Common myeloid progenitor, CD34-positive (primary cell): ENCODE results near the gene CAMK2N1.
A peak's percentile ranks its signal among the peaks of the same experiment; 100 is the strongest.
"Not testable (repeated sequence)": the region's sequence is repeated elsewhere in the genome, so short reads cannot be mapped to it uniquely, and the experiment has no call there.

Experiments
- CTCF ChIA-PET: fragments of 350-600 bp; sonication (Branson Sonifier 250); formaldehyde crosslinking; loops from one replicate; lab custom pipeline; 2021; ENCODE audit warnings: antibody characterized with exemption; lab: Charles Lee
- POLR2A ChIA-PET: fragments of 350-600 bp; sonication (Branson Sonifier 250); formaldehyde crosslinking; loops from one replicate; lab custom pipeline; 2021; ENCODE audit warnings: antibody characterized with exemption; lab: Charles Lee
- DNase-seq, 3 donors: peaks; one replicate each; pipeline versions ENCODE4 v3.0.0 to v3.0.0-alpha.2; 2013
- H3K27ac ChIP-seq, 2 experiments: 1 replicate in 1 of 2; 2 replicates in 1 of 2; pipeline ENCODE4 v1.7.0; 2013; ENCODE audit warnings: inconsistent platforms in 2 of 2, low read length in 2 of 2, mild to moderate bottlenecking in 2 of 2, low read depth in 1 of 2, moderate library complexity in 1 of 2; ENCODE audit not compliant: severe bottlenecking in 2 of 2, insufficient read depth in 1 of 2, poor library complexity in 1 of 2
- H3K27me3 ChIP-seq, 5 experiments: replicated peaks in 2 of 5; 1 replicate in 3 of 5; 2 replicates in 2 of 5; pipeline versions ENCODE4 v1.6.1 to v1.7.0; 2013; ENCODE audit warnings: low read length in 4 of 5, mild to moderate bottlenecking in 2 of 5, moderate library complexity in 2 of 5, inconsistent platforms in 1 of 5; ENCODE audit not compliant: insufficient read depth in 5 of 5, control insufficient read depth in 4 of 5
- H3K36me3 ChIP-seq, 4 experiments: 1 replicate in 2 of 4; 2 replicates in 2 of 4; pipeline versions ENCODE4 v1.6.1 to v1.7.0; 2013; ENCODE audit warnings: low read length in 3 of 4, control low read depth in 1 of 4, mild to moderate bottlenecking in 1 of 4; ENCODE audit not compliant: control insufficient read depth in 4 of 4, insufficient read depth in 4 of 4
- H3K4me1 ChIP-seq, 4 experiments: 1 replicate in 3 of 4; 2 replicates in 1 of 4; pipeline versions ENCODE4 v1.6.1 to v1.7.1; 2013; ENCODE audit warnings: low read length in 3 of 4, mild to moderate bottlenecking in 3 of 4, control low read depth in 1 of 4, inconsistent platforms in 1 of 4, moderate library complexity in 1 of 4; ENCODE audit not compliant: control insufficient read depth in 4 of 4, insufficient read depth in 4 of 4; ENCODE audit errors: control extremely low read depth in 1 of 4
- H3K4me3 ChIP-seq, 7 experiments: 1 replicate in 4 of 7; 2 replicates in 3 of 7; pipeline versions ENCODE4 v1.5.1 to v1.7.0; 2013; ENCODE audit warnings: mild to moderate bottlenecking in 7 of 7, low read length in 6 of 7, moderate library complexity in 6 of 7, inconsistent platforms in 2 of 7, low read depth in 2 of 7, control low read depth in 1 of 7; ENCODE audit not compliant: insufficient read depth in 4 of 7, control insufficient read depth in 1 of 7; ENCODE audit errors: extremely low read depth in 1 of 7
- H3K9me3 ChIP-seq, 5 experiments: 1 replicate in 4 of 5; 2 replicates in 1 of 5; pipeline versions ENCODE4 v1.6.1 to v1.7.1; 2013; ENCODE audit warnings: low read length in 4 of 5, mild to moderate bottlenecking in 2 of 5, inconsistent platforms in 1 of 5, low read depth in 1 of 5, moderate library complexity in 1 of 5; ENCODE audit not compliant: control insufficient read depth in 4 of 5, insufficient read depth in 2 of 5; ENCODE audit errors: control extremely low read depth in 1 of 5
- WGBS: methylation state at CpG from one replicate; pipeline ENCODE4 v1.1.5; 2013; ENCODE audit not compliant: insufficient coverage; 5-methylcytosine and 5-hydroxymethylcytosine counted together

CAMK2N1 gene

GRCh38 chr1:20526267-20526666 lies 40.3 kb upstream of the CAMK2N1 start:
- Histone ChIP-seq H3K4me1 (peaks cover 0 to 15% (median 4%) of the 10 kb centered on the region in 4 experiments), H3K9me3 (no peaks in the 10 kb centered on the region), H3K4me3 (no peak overlapping the region), H3K36me3 (no peaks in the 10 kb centered on the region), H3K27me3 (peaks cover 0 to 18% (median 0%) of the 10 kb centered on the region in 5 experiments), H3K27ac (no peak overlapping the region)
- POLR2A ChIA-PET = no interaction called here
- WGBS = 100% methylated on average over 6 of the region's 6 CpGs
- CTCF ChIA-PET = interaction anchor here (1.4 to 2.3 kb wide), 4 partner anchors 9 to 115 kb away, joined by 3 to 10 read pairs (median 6); partner anchors contain the start of gene PINK1
- DNase-seq = no peak

GRCh38 chr1:20521960-20522861 lies 36.2 kb upstream of the CAMK2N1 start:
- H3K36me3 ChIP-seq = no peaks in the 10 kb centered on the region
- H3K27me3 ChIP-seq = peaks cover 0 to 9% (median 3%) of the 10 kb centered on the region in 5 experiments
- H3K4me3 ChIP-seq = no peak overlapping the region
- no peaks in the 10 kb centered on the region for H3K4me1 ChIP-seq
- CTCF ChIA-PET = interaction anchor here (0.8 to 3.2 kb wide), 10 partner anchors 8 to 123 kb away, joined by 3 to 33 read pairs (median 4); partner anchors contain the start of gene PINK1
- no peak overlapping the region for H3K27ac ChIP-seq
- 13% methylated on average over 10 of the region's 17 CpGs for WGBS
- DNase-seq = peak; percentile 79 to 88 (median 84)
- no peaks in the 10 kb centered on the region for H3K9me3 ChIP-seq
- POLR2A ChIA-PET = no interaction called here

GRCh38 chr1:20519609-20520262 lies 33.7 kb upstream of the CAMK2N1 start:
- DNase-seq, H3K27me3 ChIP-seq, POLR2A ChIA-PET, H3K27ac ChIP-seq, H3K4me3 ChIP-seq, H3K36me3 ChIP-seq, H3K9me3 ChIP-seq, H3K4me1 ChIP-seq: not testable (repeated sequence)
- CTCF ChIA-PET = interaction anchor here (0.8 to 1.2 kb wide), 2 partner anchors 113 to 119 kb away, joined by 3 read pairs; no protein-coding TSS in a partner anchor
- WGBS = 76% methylated on average over 7 of the region's 7 CpGs

GRCh38 chr1:20511518-20512428 lies 25.8 kb upstream of the CAMK2N1 start:
- Histone ChIP-seq H3K9me3 (no peaks in the 10 kb centered on the region), H3K27me3 (peaks cover 0 to 15% (median 6%) of the 10 kb centered on the region in 5 experiments), H3K4me3 (no peak overlapping the region), H3K36me3 (no peaks in the 10 kb centered on the region), H3K4me1 (peaks cover 5 to 12% (median 10%) of the 10 kb centered on the region in 4 experiments), H3K27ac (no peak overlapping the region)
- no peak for DNase-seq
- 71% methylated on average over 2 of the region's 6 CpGs for WGBS
- ChIA-PET POLR2A (no interaction called here), CTCF (no interaction called here)

GRCh38 chr1:20508411-20508771 lies 22.4 kb upstream of the CAMK2N1 start:
- H3K4me1 ChIP-seq = peaks cover 5 to 14% (median 11%) of the 10 kb centered on the region in 4 experiments
- H3K36me3 ChIP-seq = peaks cover 0 to 5% (median 3%) of the 10 kb centered on the region in 4 experiments
- DNase-seq = no peak
- H3K9me3 ChIP-seq = no peaks in the 10 kb centered on the region
- peak overlapping the region; percentile 68 to 91 for H3K27ac ChIP-seq
- ChIA-PET POLR2A (interaction anchor here (1.1 kb wide), 1 partner anchor 14 kb away, joined by 3 read pairs; no protein-coding TSS in a partner anchor), CTCF (interaction anchor here (0.9 to 1.3 kb wide), 2 partner anchors 14 to 18 kb away, joined by 3 to 4 read pairs; no protein-coding TSS in a partner anchor)
- peaks cover 0 to 15% (median 4%) of the 10 kb centered on the region in 5 experiments for H3K27me3 ChIP-seq
- WGBS = 100% methylated on average over 2 of the region's 5 CpGs
- peak overlapping the region; percentile 77 to 97 (median 90) for H3K4me3 ChIP-seq
